Brain microvascular endothelial cell (primary cell): Measurements from ENCODE around the gene SERPINF2.

Experiments
- DNase-seq: peaks from one replicate; pipeline ENCODE4 v3.0.0-alpha.2; 2020
- H3K27ac ChIP-seq: fragments of 250-450 bp; sonication (Bioruptor Pico); 2 replicates; pipeline ENCODE4 v1.5.1; 2020; ENCODE audit warnings: mild to moderate bottlenecking, moderate library complexity
- H3K27me3 ChIP-seq: fragments of 250-450 bp; sonication (Bioruptor Pico); replicated peaks from 2 replicates; pipeline ENCODE4 v1.5.1; 2020; ENCODE audit warnings: mild to moderate bottlenecking
- H3K36me3 ChIP-seq: fragments of 250-450 bp; sonication (Bioruptor Pico); replicated peaks from 2 replicates; pipeline ENCODE4 v1.5.1; 2020; ENCODE audit warnings: mild to moderate bottlenecking
- H3K4me3 ChIP-seq: 2 replicates; pipeline ENCODE4 v1.5.1; 2011; ENCODE audit warnings: low read depth, mild to moderate bottlenecking, control low read depth, low read length, moderate library complexity
- CTCF ChIP-seq: IDR thresholded peaks from 2 replicates; pipeline ENCODE4 v1.5.1; 2011; ENCODE audit warnings: low read depth, mild to moderate bottlenecking, moderate library complexity, low read length, control low read depth, inconsistent platforms; ENCODE audit errors: missing control alignments
- in situ Hi-C: cut with HindIII; loops from 2 replicates; pipeline ENCODE4 v1.10.0; 2017; ENCODE audit warnings: low sequenced_read_pairs, low pct_ligation_motif_present

SERPINF2 gene

GRCh38 chr17:1744551-1745512 is 2.2 kb downstream of the SERPINF2 start:
- no peak for TF ChIP-seq CTCF
- no peaks in the 10 kb centered on the region for H3K27me3 ChIP-seq
- H3K4me3 ChIP-seq, result no peak overlapping the region
- H3K36me3 ChIP-seq, result no peaks in the 10 kb centered on the region
- in situ Hi-C loops, result no loop called here
- no peak for DNase-seq
- H3K27ac ChIP-seq, result no peak overlapping the region

- DNase-seq, result no peak
- Histone ChIP-seq H3K36me3 (no peaks in the 10 kb centered on the region), H3K27ac (no peak overlapping the region), H3K4me3 (no peak overlapping the region), H3K27me3 (no peaks in the 10 kb centered on the region)
- no peak for TF ChIP-seq CTCF
- in situ Hi-C loops, result no loop called here
Measured at GRCh38 chr17:1745513-1746020, 2.9 kb downstream of the SERPINF2 start.

GRCh38 chr17:1746975-1747543 is 4.4 kb downstream of the SERPINF2 start:
- in situ Hi-C loops, result no loop called here
- no peak for DNase-seq
- Histone ChIP-seq H3K36me3 (no peaks in the 10 kb centered on the region), H3K4me3 (no peak overlapping the region), H3K27ac (no peak overlapping the region), H3K27me3 (no peaks in the 10 kb centered on the region)
- no peak for TF ChIP-seq CTCF

- in situ Hi-C loops, result no loop called here
- no peak for TF ChIP-seq CTCF
- Histone ChIP-seq H3K4me3 (no peak overlapping the region), H3K27ac (no peak overlapping the region), H3K36me3 (no peaks in the 10 kb centered on the region), H3K27me3 (no peaks in the 10 kb centered on the region)
- no peak for DNase-seq
Measured at GRCh38 chr17:1750628-1751027, 8.0 kb downstream of the SERPINF2 start.

- no peak overlapping the region for H3K4me3 ChIP-seq
- TF ChIP-seq CTCF, result no peak
- DNase-seq, result no peak
- H3K36me3 ChIP-seq, result no peaks in the 10 kb centered on the region
- in situ Hi-C loops, result no loop called here
- no peaks in the 10 kb centered on the region for H3K27me3 ChIP-seq
- no peak overlapping the region for H3K27ac ChIP-seq
Measured at GRCh38 chr17:1752425-1753262, 10.0 kb downstream of the SERPINF2 start.
